ENCODE results near the gene C1QTNF3.

C1QTNF3 gene

DNA sequence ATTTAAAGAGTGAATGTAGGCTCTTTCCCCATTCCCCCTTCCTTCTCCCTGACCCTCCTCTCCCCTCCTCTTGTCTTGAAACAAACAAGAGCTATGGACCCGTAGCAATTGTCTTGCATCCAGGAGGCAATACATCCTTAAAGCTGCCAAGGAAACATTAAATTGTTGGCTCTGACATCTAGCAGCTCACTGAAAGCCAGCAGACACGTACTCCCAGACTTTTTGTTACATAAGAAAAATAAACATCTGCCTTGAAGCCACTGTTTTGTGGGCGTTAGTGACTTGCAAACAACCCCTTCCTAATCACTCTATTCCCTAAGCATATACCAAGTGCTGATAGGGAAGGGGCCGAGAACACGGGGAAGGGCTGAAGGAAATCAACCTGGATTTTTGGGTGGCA lies 67.2 kb downstream of the C1QTNF3 start:
- no peak overlapping the region for H3K4me3 Mint-ChIP-seq
- peaks cover 9% of the 10 kb centered on the region for H3K4me1 Mint-ChIP-seq (ENCODE audit: low read depth)
- no peak overlapping the region for H3K27ac Mint-ChIP-seq
- peaks cover 1% of the 10 kb centered on the region for H3K27me3 Mint-ChIP-seq
- H3K9me3 Mint-ChIP-seq (ENCODE audit: low read depth): no peaks in the 10 kb centered on the region
- H3K36me3 Mint-ChIP-seq: no peaks in the 10 kb centered on the region

DNA sequence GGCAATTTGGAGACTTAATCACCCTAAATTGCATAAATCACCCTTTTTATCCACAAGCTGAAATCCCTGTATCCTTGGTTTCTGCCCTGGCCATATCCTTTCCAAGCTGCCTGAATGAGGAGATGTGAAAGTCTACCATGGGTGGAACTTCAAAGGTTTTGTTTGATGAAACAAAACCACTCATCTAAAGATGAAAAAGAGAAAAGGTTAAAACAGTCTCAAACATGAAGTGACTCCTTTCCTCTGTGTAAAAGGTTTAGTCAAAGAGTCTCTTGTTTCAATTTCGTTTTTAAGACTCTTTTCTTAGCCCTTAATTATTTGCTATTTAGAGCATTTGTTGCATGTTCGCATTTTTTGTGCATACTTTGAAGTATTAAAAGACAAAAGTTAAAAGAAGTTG lies 69.7 kb downstream of the C1QTNF3 start:
- H3K4me3 Mint-ChIP-seq: no peak overlapping the region
- H3K9me3 Mint-ChIP-seq (ENCODE audit: low read depth): no peaks in the 10 kb centered on the region
- H3K27me3 Mint-ChIP-seq: peaks cover 4% of the 10 kb centered on the region
- H3K36me3 Mint-ChIP-seq: no peaks in the 10 kb centered on the region
- peaks cover 9% of the 10 kb centered on the region for H3K4me1 Mint-ChIP-seq (ENCODE audit: low read depth)
- H3K27ac Mint-ChIP-seq: no peak overlapping the region

DNA sequence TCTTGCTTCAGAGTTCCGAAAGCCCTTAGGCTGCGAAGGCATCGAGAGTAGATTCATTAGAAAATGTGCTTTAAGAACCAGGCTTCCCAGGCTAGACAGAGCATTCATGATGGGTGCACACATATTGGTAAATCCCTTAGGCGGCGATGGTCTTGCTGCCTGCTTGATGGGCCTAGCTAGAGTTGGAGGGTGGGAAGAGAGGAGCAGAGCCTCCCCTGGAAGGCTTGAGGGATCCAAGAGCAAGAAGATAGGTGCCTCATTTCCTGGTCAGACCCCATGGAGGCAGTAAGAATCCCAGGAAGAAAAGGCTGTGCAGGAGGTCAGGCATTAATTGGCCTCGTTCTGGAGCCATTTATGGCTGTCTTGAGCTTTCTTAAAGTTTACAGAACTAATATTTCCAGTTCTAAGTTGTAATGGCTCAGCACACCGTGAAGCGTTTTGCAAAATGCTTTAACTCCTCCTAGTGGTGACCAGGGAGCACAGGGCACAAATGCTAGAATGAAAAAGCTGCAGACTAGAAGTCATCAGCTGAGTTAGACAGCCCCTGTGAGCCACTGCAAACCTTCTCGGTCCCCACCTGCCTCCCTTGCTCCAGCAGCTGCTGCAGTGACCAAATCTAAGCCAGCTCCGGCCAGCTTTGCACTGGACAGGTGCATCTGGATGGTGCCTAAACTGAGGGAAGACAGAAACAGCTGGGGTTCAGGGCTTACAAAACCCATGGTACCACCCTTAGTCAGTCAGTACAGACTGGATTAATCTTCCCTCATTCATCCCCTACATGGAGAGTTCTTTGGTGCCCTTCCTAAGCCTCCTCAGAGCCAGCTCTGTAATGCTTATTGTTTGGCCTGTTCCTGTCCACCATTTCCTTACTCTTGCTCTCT lies 73.2 kb downstream of the C1QTNF3 start:
- no peak overlapping the region for H3K27ac Mint-ChIP-seq
- H3K9me3 Mint-ChIP-seq (ENCODE audit: low read depth): no peaks in the 10 kb centered on the region
- H3K4me3 Mint-ChIP-seq: no peak overlapping the region
- peaks cover 4% of the 10 kb centered on the region for H3K27me3 Mint-ChIP-seq
- no peaks in the 10 kb centered on the region for H3K36me3 Mint-ChIP-seq
- H3K4me1 Mint-ChIP-seq (ENCODE audit: low read depth): peaks cover 13% of the 10 kb centered on the region

DNA sequence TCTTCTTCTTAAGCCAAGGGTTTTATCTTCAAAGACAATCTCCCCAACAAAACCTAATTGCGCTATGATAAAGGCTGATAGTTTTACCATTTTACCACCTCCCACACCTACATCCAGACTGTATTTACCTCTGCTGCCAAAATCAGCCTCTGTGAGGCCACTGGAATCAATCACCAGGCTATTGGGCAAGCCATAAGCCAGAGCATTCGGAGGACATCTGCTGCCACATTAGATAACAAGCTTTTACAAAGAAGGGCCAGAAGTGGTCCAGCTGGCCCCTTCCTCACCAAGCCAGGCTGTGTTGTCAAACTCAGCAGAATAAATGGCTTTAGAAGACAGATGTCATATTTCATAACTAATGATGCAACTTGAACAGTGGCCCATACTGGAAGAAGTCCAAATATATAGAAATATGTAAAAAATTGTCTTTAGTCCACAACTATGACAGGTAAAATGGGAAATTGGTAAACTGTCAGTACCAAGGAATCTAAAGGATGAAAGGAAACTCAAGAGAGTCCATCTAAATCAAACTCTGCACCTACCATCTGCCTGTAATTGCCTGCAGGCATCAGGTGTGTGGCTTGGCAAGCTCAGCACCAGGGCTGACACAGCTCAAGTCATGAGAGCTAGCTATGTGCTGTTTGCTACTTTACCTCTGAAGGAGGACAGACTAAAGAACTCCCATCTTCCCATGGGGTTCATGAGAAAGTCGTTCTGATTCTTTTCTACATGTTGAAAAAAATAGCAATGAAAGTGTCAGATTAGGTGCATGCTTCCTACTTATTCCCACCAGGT lies 74.6 kb downstream of the C1QTNF3 start:
- H3K4me3 Mint-ChIP-seq: no peak overlapping the region
- no peaks in the 10 kb centered on the region for H3K36me3 Mint-ChIP-seq
- H3K9me3 Mint-ChIP-seq (ENCODE audit: low read depth): no peaks in the 10 kb centered on the region
- H3K27me3 Mint-ChIP-seq: peaks cover 4% of the 10 kb centered on the region
- peaks cover 16% of the 10 kb centered on the region for H3K4me1 Mint-ChIP-seq (ENCODE audit: low read depth)
- H3K27ac Mint-ChIP-seq: no peak overlapping the region

Data from activated naive CD8-positive, alpha-beta T cell (primary cell).